ENCODE measurements around the gene WRAP73. TPM values are rescaled to one million over a fixed set of nuclear protein-coding genes. Genes with fewer than 3 reads are reported as not detected.

Gene WRAP73
- total RNA-seq, 4 donors from 2014 or later: 19.7 to 30.4 (median 25.5) TPM

- intact Hi-C loops (cut with DNase I; ENCODE audit: low total_unique reads): no loop called here
- Histone ChIP-seq H3K9me3 (no peaks in the 10 kb centered on the region), H3K36me3 (no peaks in the 10 kb centered on the region), H3K4me1 (peaks cover 0 to 16% (median 8%) of the 10 kb centered on the region in 4 donors), H3K27me3 (peaks cover 59% of the 10 kb centered on the region), H3K27ac (no peak overlapping the region), H3K4me3 (no peak overlapping the region)
- peak; percentile 87 for DNase-seq
- no peak for TF ChIP-seq CTCF (IDR thresholded peaks at IDR 0.05)
- TF ChIP-seq POLR2AphosphoS5 (IDR thresholded peaks at IDR 0.05): peak in 1 of 3 donors; percentile 64
- 40 to 60% methylated on average over 1 to 22 of the region's 30 CpGs for WGBS, 2 donors (ENCODE audit: low coverage in 1 of 2)
- in situ Hi-C loops (cut with MboI; ENCODE audit: low pct_ligation_motif_present in 1 of 4, low pct_unique_long_range_greater_than_20kb in 1 of 4, low sequenced_read_pairs in 3 of 4): no loop called here
These were observed 18.8 kb upstream of the WRAP73 start for GRCh38 chr1:3668585-3669300.

- no peak overlapping the region for H3K27ac ChIP-seq
- H3K4me3 ChIP-seq: no peak overlapping the region
- peak; percentile 6 for DNase-seq
- H3K9me3 ChIP-seq: no peaks in the 10 kb centered on the region
- H3K4me1 ChIP-seq: peaks cover 0 to 16% (median 8%) of the 10 kb centered on the region in 4 donors
- in situ Hi-C loops (cut with MboI; ENCODE audit: low pct_ligation_motif_present in 1 of 4, low pct_unique_long_range_greater_than_20kb in 1 of 4, low sequenced_read_pairs in 3 of 4) (no loop called here), intact Hi-C loops (cut with DNase I; ENCODE audit: low total_unique reads) (no loop called here)
- WGBS, 2 donors (ENCODE audit: low coverage in 1 of 2): 0 to 76% methylated on average over 1 to 8 of the region's 8 CpGs
- no peaks in the 10 kb centered on the region for H3K36me3 ChIP-seq
- peaks cover 63% of the 10 kb centered on the region for H3K27me3 ChIP-seq
- TF ChIP-seq CTCF (IDR thresholded peaks at IDR 0.05) (no peak), EP300 (IDR thresholded peaks at IDR 0.05; ENCODE audit: low read depth) (no peak), POLR2AphosphoS5 (IDR thresholded peaks at IDR 0.05) (no peak), POLR2A (IDR thresholded peaks at IDR 0.05) (no peak)
These were observed 18.2 kb upstream of the WRAP73 start for GRCh38 chr1:3668148-3668547.

- intact Hi-C loops (cut with DNase I; ENCODE audit: low total_unique reads): no loop called here
These were observed 14.9 kb upstream of the WRAP73 start for GRCh38 chr1:3664700-3665375.

More at GRCh38 chr1:3664700-3665375, 14.9 kb upstream of the WRAP73 start:
- no peak overlapping the region for H3K4me3 ChIP-seq
- no peaks in the 10 kb centered on the region for H3K36me3 ChIP-seq
- peak overlapping the region in 1 of 4 donors; percentile 3 for H3K27ac ChIP-seq
- peaks cover 0 to 16% (median 8%) of the 10 kb centered on the region in 4 donors for H3K4me1 ChIP-seq
- no peaks in the 10 kb centered on the region for H3K9me3 ChIP-seq
- in situ Hi-C loops (cut with MboI; ENCODE audit: low pct_ligation_motif_present in 1 of 4, low pct_unique_long_range_greater_than_20kb in 1 of 4, low sequenced_read_pairs in 3 of 4): no loop called here
- H3K27me3 ChIP-seq: peaks cover 49% of the 10 kb centered on the region
- TF ChIP-seq POLR2A (IDR thresholded peaks at IDR 0.05): no peak
- TF ChIP-seq CTCF (IDR thresholded peaks at IDR 0.05): no peak
- TF ChIP-seq EP300 (IDR thresholded peaks at IDR 0.05; ENCODE audit: low read depth): no peak
- TF ChIP-seq POLR2AphosphoS5 (IDR thresholded peaks at IDR 0.05): no peak
- no peak for DNase-seq
- 75 to 80% methylated on average over 13 to 14 of the region's 14 CpGs for WGBS, 2 donors (ENCODE audit: low coverage in 1 of 2)

Data from transverse colon (tissue), 4 donors.